Daoy (cell line): ENCODE measurements around the gene MDP1. TPM values are rescaled to one million over a fixed set of nuclear protein-coding genes. Genes with fewer than 3 reads are reported as not detected.

ENCODE experiments used
- DNase-seq: peaks from one replicate; pipeline ENCODE4 v3.0.0-alpha.2; 2015; ENCODE audit warnings: low read depth
- total RNA-seq: library from RNA; depleted of rRNA; stranded (reverse); fragments of >200 nt; shearing (Covaris generic); gene quantifications from 2 replicates; pipeline ENCODE4 v1.2.3, GENCODE V29; 2014

Gene MDP1
- total RNA-seq, 1 experiment from 2014 or later = 12.7 TPM

DNA sequence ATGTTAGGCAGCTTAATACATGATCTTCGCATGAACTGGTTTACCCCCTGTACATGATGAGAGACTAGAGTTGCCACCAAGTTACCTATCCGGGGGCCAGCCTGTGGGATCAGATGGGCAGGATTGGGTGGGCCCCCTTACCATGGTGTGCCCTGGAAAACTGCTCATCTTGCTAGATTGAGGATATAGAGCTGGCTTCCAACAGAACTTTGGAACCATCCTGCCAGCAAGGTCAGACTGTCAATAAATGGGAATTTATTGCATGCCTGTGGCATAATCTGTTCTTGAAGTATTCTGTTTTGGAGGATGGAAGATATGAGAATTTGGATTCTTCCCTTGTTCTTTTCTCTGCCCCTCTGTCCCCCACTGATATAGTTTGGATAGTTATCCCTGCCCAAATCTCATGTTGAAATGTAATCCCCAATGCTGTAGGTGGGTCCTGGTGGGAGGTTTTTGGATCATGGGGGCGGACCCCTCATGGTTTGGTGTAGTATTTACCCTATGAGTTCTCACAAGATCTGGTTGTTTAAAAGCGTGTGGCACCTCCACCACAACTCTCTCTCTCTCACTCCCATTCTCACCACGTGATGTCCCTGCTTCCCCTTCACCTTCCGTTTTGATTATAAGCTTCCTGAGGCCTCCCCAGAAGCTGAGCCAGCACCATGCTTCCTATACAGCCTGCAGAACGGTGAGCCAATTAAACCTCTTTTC, 16.9 kb downstream of the MDP1 start:
- no peak for DNase-seq

DNA sequence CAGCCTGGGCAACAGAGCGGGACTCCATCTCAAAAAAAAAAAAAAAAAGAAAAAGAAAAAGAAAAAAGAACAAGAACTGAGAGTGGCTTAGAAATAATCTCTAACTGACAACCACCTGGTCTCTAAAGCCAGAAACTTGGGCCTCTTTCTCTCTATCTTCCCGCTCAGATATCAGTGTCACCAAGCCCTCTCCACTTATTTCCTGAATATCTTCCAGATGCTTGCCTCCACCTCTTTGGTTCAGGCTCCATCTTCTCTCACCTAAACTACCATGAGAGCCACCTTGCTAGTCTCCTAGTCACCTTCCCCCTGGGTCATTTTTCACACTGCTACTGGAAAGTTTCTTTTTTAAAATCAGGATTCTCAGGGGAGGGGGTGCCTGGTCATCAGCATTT, 18.8 kb downstream of the MDP1 start:
- DNase-seq = no peak

DNA sequence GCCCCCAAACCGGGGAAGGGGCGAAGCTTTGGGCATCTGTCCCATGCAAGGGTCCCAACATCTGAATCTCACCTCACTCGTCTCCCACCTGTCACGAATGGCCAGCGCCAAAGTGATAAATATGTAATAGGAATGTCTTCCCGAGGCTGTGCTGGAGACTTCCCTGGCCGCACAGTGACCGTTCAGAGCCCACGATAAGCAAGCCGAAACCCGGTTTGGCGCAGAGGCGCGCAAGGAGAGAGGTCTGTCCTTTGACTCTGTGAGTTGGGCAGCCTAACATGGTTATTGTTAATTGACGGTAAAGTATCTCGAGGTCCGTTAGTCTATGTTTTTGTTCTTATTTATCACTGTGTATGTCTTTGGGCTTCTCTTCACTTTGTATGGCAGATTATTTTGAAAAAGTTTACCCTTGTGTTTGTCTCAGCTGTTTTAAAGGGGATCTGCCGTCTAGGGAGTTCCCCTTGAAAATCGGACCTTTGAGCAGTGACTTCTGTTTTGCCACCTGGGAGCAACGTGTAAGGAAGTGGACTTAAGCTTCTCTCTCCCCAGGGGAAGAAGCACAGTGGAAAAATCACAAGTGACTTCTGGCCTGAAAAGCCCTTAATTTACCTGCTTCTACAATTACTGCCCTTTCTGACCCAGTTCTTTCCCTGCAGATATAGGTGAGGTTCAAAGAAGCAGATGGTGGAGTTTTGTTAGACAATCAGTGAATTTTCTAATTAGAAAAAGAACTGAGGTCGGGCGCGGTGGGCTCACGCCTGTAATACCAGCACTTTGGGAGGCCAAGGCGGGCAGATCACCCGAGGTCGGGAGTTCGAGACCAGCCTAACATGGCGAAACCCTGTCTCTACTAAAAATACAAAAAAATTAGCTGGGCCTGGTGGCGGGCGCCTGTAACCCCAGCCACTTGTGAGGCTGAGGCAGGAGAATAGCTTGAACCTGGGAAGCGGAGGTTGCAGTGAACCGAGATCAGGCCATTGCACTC, 19.5 kb downstream of the MDP1 start:
- peak; percentile 33 for DNase-seq

DNA sequence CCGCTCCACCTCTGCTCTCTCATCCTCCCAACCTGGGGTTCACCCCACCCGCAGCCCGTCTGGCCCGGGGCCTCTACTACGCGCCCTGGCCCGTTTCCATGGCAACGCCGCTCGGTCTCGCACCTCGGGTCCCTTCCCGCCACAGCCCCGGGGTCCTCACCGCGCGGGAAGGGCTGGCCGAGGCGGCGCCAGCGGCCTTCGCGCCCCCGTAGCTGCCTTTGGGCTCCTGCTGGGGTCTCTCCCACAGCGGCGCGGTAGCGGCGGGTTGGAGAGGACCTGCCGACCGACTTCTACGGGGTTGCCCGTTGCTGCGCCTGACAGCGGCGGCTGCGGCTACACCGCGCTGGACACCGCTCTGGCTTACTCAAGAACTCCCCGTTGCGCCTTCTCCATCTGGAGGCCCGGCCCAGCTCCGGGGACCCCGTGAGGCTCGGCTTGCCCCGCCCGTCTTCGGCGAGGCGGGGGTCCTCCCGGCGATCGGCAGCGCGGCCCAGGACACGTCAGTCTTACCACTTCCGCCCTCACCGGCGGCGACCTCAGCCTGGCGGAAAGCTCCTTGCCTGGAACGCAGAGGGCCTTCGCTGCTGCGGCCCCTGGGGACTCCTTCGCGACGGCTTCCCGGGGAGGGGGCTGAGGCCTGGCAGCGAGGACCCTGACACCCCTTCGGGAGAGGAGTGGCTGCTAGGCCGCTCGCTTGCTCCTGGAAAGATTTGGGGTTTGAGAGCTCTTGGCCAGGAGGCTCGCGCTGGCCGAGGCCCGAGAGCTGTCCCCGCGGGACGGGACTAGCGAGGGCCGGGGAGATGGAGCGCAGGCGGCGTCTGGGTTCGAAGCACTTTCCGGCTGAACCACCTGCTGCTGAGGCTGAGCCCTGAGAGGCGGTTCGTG, 20.4 kb downstream of the MDP1 start, which contains the start of gene TM9SF1:
Gene TM9SF1 (minus strand): TSS at position 256 of the 885 bp plus-strand sequence. CDS start 422 bp downstream, outside the sequence.
- peak; percentile 95 for DNase-seq

DNA sequence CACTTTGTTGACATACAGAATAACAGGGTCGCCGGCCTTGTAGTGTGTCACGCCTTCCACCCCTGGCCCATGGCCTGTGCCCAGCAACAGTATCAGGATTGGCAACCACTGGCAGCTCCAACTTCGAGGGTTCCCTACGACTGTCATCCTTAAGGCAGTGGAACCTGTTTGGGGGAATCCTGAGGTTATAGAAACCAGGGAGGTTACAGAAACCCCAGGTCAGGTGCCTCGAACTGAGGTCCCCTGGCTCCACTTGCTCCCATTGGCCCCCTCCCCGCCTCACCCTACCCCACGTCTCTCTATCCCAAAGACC, 21.0 kb downstream of the MDP1 start:
- no peak for DNase-seq

DNA sequence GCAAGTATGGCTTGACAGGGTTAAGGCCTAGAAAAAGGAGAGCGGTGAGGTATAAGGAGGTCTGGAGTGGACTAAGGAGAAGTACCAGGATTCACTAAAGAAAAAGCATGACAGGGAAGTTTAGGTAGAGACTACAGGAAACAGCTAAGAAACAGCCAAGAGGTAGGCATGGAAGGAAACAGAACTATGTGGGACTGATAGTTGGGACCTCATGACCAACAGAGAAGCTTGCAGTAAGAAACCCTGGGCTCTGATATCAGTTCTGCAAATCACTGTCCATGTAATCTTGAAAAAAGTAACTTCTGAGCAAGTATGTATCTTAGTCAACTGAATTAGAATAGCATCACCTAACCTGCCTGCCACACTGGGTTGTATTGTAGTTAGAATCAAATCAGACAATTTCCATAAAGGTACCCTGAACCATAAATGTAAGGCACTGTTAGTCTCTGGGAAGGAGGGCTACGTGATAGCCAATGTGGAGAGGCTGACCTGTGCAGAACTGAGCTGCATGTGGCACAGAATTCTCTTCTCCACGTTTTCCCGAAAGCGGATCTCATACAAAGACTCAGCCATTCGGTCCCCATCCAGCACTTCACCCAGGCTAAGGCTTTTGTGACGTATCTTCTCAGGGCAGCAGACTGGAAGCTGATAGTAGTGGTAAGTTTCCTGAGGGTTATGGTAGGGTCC, 21.5 kb downstream of the MDP1 start:
- DNase-seq = no peak

DNA sequence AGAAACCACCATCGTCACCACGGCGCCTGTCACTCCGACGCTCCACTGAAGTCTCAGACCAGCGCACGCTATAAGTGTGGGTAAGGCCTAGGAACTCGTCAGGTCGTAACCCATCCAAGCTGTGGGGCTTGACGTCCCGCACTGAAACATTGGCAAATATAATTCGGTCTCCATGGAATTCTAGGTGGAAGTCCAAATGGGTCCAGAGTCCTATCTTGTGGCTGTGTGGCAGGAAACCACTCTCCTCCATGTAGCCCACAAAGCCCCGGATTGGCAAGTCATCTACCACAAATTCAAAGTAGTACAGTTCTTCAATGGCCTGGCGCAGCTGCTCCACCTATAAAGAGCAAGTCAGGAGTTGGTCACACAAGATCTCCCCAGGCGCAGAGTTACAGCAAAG, 22.9 kb downstream of the MDP1 start:
- DNase-seq = no peak

DNA sequence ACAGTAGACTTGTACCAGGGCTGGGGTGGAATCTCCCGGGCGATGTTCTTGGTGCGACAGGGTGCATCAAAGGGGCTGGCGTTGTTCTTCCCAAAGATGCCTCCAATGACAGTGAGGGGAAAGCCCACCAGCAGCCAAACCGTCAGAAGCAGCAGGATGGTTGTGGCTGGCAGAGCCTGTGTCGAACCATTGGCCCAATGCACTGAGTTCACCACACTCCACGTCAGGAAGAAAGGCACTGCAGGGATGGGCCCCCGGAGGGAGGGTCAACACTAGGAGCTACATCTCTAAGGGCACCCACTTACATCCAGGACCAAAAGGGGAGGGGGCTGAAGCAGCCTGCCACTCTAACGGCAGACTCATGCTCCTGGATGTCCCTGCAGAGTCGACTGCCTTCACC, 25.4 kb downstream of the MDP1 start:
- DNase-seq = no peak

DNA sequence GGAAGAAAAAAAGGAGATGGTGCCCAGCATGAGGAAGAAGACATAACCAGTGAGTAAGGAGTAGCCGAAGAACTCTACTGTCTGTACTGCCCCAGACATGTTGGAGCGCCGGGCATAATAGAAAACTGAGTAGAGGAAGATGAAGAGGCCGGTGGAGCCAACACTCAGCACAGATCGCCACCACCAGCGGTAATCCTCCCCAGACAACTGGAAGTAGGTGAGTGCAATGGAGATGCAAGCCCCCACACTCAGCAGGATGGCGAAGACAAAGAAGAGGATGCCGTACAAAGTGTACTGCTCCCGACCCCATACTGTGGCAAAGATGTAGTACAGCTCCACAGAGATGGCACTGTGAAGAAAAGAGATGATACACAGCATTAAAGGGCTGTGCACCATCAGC, 26.4 kb downstream of the MDP1 start:
- no peak for DNase-seq

DNA sequence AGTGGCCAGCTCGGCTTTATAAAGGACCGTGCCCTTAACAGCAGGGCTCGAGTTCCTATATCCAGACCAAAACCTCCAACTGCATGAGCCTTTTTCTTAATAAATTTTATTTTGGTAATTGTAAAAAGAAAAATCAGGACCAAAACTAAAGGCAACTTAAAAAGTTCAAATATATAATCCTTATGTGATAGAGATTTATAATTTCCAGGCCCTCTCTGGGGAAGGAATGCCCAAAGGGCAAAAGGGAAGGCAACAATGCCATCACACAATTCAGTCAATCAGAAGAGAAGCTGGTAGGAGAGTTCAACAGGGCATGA, 26.8 kb downstream of the MDP1 start:
- DNase-seq = no peak

DNA sequence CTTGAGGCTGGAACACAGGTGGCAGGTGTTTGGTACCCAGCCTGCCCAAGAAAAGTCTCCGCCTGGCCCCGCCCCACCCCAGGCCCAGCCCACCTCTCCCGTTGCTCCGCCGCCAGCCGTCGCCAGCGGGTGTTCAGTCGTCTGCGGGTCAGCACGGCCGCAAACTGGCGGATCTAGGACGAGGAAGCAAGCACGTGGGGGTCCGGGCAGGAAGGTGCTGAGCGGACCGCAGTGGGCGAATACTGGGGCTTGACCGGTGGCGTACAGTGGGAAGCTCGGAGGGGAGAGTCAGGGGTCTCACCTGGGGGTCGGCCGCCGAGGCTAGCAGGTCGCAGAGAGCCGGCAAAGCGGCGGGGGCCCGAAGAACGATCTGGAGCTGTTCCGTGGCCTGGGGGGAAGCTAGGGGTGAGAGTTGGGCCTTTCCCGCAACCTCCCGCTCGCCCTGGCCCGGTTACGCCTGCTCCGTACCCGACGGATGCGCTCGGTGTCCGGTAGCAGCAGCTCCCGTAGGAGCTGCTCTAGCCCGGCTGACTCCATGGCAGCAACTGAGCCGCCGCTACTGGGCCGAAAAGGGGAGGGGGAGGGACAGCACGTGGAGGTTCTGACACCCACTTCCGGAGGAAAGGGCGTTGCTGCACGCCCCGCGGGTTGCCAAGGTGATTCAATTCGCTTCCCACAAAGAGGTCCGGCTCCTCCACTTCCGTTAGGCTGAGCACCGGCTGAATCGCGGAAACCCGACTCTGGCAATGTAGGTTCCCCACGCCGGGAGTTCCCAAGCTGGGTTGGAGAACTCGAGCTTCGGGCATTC, 27.4 kb downstream of the MDP1 start, which contains the start of gene IPO4:
Gene IPO4 (minus strand): TSS at position 566 of the 808 bp plus-strand sequence. CDS start 29 bp downstream, at position 537.
- peak; percentile 99 for DNase-seq

DNA sequence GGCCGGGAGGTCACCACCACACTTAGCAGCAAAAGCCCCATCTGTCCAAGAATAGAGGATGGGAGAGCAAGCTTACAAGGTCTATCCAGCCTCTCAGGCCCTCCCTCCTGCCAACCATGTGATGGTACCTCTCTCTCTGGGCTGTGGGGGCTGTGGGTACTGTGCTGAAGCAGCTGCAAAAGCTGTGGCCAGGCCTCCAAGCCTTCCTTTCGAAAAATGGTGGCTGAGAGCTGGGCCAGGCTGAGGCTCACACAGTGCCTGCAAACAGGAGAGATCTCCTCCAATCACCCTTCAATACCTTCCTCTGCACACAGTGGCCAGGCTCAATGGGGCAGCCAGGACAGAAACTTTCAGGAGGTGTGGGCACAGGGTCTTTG, 28.3 kb downstream of the MDP1 start:
- no peak for DNase-seq

DNA sequence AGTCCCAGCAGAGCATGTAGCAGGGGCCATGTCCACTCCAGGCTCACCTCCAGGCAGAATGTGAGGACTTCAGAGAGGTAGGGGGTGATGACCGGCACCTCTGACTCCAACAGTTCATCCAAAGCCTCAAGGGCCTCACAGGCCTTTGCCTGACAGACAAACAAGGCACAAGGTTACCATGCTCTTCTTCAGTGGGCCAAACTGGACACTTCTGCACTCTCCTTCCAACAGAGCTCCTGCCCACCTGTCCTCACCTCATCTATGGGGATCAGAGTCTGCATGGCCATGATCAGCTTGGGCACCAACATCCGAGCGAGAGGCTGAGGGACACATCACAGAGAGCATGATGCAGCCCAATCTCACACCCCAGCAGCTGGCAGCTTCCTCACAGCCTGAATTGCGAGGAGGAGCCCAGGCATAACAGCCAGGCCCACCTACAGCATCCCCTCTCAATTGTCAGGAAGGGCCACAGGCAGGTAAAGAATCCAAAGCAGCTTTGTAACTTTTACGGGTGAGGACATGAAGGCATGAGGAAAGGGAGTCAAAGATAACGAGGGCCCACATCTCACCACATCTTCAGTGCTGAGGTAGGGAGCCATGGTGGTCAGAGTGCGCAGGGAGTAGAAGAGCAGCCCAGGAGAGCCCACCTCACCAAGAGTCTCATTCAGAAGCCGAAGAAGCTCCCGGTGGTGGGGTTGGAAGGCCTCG, 28.9 kb downstream of the MDP1 start:
- DNase-seq = no peak

DNA sequence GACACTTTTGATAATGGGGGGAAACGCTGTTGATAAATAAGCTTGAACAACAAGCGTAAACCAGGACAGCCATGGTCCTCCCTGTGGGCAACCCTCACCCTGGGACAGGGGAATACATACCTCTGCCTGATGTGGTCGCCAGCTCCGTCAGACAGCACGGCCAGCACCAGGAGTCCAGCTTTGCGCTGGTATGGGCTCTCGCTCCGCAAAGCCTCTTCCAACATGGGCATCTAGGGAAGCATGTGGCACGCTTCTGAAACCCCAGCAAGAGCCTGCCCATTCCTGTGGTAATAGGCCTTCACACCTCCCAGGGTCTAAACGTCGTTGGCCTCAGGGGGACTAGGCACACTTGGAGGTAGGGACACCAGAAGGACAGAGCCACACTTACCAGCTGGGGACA, 30.1 kb downstream of the MDP1 start:
- no peak for DNase-seq

DNA sequence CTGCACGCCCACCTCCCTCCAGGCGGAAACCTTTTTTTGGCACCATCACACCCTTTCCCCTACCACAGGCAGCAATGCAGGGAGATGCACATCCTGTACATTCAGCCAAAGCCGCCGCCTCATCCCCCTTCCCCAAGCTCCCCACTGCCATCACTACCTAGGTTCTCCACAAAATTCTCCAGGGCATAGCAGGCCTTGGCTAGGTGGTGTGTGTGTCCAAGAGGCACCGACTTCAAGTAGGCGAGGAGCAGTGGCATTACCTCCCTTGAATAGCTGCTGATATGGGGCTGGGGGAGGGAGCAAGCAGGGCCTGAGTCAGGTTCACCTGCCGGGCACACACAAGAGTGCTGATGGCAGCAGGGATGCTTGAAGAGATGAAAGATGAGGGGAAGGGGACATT, 30.8 kb downstream of the MDP1 start:
- no peak for DNase-seq

DNA sequence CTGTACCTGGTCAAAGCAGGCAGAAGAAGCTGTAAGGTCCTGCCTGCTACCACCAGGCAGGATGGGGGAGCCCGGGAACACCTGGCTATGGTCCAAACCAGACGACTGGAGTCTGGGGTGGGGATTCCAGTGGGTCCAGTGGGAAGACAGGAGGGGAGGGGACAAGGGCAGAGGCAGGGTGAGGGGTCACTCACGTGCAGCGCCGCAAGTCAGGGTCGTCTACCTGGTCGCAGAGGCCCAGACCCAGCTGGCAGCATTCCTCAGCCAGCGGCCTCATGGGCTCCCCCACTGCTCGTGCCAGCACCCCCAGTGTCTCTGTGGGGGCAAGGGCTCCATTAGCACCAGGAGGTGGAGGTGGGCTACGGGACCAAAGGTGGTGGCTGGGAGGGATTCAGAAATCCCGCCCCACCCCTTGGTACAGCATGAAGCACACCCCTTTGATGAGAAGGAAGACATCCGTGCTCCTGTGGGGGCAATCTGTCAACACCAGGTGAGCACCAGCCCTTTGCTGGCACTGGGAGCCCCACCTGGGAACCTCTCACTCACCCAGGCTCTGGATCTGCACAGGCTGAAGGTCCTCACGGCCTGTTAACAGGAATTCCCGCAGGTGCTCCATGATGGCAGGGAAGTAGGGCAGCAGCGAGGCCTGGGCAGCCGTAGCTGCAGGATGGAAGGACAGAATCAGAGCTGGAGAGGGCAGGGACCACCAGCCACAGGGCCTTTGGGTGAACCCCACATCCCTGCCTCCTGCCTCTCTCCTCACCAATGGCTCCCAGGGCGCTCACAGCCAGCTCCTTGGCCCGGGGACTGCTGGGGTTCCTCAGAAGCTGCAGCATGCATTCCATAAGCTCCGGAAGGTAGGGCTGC, 31.5 kb downstream of the MDP1 start:
- DNase-seq = no peak

DNA sequence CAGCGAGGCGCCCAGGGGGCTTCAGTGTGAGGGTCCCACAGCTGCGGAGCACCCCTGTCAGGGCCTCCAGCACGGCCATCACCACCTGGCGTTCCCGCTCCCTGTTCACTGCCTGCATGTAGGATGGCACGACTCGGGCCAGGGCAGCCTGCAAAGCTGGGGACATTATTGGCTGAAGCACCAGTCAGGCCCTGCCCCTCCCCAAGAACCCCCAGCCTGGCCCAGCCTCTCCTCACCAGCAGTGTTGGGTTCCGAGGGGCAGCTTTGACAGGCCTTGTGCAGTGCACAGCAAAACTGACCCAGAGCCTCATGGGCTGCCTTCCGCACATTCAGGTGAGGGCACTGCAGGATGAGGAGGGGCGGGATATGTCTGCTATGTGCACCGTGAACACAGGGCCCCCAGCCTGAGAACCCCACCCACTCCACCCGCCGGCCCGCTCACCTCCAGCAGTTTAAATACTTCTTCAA, 32.8 kb downstream of the MDP1 start:
- no peak for DNase-seq

DNA sequence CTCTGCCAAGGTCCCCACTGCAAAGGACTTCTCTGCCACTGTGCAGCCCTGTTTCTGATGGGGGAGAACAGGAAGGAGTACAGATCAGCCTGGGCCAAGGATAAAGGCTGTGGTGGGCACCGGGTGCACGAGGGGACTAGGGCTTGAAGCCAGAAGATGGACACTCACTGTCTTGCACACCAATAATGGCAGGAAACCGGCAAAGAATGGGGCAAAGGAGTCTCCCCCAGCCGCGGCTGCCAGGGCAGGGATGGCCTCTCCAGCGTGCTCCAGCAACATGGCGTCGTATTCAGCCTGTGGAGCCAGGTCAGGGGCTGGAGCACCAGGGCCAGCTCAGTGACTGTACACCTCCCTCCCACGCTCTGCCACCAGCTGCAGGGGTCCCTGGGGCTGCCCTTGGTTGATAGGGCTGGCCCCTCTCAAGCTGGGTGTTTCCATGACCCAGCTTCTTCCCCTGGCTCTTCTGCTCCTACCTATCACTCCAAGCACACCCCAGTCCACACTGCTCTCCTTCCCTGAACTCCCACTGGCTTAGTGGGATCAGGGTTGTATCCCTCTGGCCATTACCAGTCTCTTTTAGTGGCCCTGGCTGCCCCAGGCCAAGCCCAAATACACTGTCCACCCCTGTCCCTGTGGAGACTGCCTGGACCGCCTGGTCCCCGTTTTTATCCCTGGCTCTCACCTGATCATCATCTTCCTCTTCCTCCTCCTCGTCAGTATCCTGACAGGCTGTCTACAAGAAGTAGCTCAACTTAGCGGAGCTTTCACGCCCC, 33.6 kb downstream of the MDP1 start:
- no peak for DNase-seq
